Activated CD8-positive, alpha-beta memory T cell treated with anti-CD3 and anti-CD28 coated beads for 1 hour (primary cell): ENCODE data around the gene PGAP6.
A peak's percentile ranks its signal among the peaks of the same experiment; 100 is the strongest.
"Not testable (repeated sequence)": the region's sequence is repeated elsewhere in the genome, so short reads cannot be mapped to it uniquely, and the experiment has no call there.

Source experiments
- DNase-seq, 2 donors: peaks; one replicate each; pipeline ENCODE4 v3.0.0-alpha.2; 2020; ENCODE audit warnings: low read depth in 1 of 2; ENCODE audit errors: extremely low read depth in 1 of 2

The PGAP6 gene

DNA sequence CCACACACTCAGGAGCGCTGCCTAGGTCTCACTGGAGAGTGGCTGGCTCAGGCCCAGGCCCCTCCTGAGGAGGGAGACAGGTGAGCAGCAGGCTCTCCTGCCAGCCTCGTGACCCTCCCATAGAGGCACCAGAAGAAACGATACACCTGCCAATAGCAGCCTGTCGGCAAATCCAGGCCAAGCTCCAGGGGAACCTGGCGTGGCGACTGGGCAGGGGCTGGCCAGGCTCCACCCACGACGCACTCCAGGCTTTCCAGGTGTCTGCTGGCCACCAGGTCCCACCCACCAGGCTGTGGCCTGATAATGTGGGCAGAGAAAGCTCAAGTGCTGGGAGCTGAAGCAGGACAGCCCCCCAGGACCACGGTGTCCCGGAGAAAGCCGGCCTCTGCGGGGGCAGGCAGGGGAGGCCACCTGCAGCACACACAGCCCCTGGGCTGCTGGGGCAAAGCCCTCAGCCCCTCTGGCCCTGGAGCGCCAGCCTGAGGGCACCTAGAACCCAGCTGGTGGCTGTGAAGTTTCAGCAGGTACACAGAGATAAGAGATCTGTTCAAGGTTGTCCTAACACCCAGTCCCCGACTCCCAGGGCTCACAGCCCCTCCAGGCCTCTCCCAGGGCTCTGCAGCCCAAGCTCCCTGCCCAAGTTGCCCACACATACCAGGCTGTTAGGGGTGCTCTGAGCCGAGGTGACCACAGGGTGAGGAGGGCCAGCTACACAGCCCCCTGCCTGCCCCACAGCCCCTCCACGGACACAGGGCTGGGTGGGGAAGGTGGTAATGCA is 2.4 kb downstream of the PGAP6 start:
- DNase-seq, result no peak

DNA sequence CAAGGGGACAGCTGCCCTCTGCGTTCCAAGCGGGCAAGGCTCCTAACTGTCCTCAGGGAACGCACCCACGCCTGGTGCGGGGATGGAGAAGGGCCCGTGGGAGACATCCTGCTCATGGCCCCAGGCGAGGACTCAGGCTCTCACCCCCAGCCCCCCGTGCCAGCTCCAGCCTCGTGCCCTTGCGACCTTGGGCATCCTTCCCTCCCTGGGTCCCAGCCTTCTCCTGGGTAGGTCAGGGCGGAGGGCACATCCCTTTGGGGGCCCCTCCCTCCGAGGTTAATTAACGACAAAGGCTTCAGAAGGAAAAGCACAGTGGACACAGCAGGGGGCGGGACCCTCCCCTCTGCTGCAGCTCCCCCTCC is 3.0 kb downstream of the PGAP6 start:
- DNase-seq, result no peak

DNA sequence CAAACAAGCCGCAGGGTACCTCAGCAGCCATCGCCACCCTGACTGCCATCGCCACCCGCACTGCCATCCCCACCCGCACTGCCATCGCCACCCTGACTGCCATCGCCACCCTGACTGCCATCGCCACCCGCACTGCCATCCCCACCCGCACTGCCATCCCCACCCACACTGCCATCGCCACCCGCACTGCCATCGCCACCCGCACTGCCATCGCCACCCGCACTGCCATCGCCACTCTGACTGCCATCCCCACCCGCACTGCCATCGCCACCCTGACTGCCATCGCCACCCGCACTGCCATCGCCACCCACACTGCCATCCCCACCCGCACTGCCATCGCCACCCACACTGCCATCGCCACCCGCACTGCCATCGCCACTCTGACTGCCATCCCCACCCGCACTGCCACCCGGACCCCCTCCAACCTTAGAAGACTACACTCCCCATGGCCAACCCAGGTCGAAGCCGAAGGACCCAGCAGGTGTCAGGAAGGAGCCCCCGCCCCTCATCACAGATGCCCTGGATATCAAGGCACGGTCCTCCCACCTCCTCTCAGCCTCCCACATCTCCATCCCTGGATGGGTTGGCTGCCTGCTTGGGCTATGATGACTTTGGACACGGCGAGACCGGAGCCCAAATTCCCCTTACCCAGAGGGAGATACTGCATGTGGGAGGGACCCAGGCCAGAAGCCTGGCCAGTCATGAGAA is 3.5 kb downstream of the PGAP6 start:
- DNase-seq, result not testable (repeated sequence)

DNA sequence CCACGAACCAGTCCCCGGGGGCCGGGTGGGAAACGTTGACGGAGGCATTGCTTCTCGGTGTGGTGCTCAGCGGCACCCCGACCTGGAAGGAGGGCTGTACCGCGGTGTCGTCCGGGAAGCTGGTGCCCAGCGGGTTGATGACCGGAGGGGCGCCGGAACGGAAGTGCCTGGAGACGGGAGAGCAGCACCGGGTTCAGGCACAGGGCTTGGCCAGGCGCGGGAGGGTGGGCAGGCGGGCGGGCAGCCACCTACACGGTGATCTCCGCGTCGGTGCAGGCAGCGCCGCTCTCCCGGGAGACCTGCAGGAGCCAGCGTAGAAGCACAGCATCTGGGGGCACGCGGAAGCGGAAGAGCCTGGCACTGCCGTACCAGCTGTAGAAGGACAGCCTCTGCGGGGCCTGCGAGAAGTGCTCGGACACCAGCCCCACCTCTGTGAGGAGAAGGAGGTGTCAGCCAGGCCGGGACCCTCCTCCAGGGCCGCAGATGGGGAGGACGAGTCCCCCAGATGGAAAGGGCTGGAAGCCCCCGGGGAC is 4.3 kb downstream of the PGAP6 start:
- DNase-seq, result no peak

DNA sequence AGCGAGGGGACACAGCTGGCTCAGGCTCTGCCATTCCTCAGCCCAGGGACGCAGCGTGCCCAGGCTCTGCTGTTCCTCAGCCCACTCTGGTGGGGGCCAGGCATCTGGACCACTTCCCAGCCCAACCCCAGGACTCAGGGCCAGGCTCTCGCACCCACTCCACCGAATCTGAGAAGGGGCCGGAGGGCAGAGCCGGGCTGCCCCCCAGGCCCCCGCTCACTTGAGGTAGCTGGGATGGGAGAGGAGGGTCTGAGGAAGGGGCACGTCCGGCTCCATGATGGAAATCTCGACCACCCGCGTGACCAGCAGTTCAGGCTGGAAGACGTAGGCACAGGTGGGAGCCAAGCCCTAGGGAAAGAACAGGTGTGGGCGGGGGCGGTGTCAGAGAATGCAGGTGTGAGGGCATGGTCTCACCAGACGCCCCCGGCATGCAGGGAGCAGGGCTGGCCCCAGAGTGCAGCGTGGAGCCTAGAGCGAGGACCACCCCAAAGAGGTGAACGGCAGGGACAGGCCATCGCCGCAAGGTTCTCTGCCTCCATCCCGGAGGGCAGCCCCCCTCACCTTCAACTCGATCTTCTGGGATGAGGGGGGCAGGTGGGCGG is 4.9 kb downstream of the PGAP6 start:
- no peak for DNase-seq

DNA sequence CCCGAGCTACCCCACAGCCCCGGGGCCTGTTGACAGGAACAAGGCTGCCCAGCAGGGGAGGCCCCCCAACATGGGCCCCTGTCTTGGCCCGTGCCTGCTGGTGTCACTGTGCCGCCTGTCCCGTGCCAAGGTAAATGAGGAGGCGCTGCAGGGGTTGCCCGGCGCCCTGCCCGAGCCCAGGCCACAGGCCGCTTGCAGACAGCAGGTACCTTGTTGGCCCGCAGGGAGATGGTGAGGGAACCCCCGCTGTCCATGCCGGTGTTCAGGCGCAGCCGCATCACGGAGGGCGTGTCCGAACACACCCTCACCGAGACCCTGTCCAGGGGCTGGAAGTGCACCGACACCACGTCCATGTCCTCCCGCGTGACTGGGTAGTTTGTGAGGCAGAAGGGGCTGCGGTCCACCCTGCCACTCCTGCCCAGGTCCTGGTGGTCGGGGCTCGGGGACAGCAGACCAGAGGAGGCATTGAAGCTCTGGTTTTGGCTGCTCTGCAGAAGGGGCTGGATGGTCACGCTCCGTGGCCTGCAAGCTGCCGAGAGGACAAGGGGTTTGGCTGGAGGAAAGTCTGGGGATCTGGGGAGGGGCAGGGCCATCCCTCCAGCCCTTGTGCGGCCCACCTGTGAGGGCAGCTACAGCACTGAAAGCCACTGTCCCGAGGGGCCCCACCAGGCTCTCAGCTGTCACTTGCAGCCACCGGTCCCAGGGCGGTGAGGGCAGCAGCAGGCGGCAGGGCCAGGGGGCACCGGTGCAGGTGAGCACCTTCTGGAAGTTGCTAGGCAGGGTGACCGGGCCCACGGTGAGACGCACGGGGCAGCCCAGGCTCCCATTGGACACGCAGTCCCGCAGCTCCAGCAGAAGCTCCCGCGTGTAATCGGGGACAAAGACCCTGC is 5.6 kb downstream of the PGAP6 start:
- no peak for DNase-seq

DNA sequence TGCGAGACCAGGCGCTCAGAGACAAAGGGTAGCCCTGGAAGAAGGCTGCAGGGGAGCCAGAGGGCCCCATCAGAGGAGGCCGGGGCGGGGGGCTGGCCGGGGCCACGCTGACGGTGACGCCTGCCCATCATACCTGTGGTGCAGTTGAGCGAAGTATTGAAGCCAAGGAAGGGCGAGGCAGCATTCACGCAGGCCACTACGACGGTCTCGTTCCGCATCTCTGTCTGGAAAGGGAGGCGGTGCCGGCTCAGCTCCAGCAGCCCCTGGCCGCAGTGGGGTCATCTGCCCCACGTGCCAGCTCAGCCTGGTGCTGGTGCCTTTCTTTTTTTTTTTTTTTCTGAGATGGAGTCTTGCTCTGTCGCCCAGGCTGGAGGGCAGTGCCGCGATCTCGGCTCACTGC is 6.6 kb downstream of the PGAP6 start:
- no peak for DNase-seq

DNA sequence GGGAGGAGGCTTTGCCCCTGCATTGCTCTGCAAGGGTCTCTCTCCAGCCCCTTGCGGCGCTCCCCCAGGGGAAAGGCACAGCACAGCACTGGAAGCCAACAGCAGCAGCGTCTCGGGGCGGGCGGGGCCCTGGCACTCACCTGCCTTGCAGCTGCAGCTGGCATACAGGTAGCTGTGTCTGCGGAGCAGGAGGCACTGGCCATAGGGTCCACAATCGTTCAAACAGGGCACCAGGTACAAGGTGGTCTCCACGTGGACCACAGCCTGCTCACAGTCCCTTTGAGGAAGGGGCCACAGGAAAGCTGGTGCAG is 7.2 kb downstream of the PGAP6 start:
- DNase-seq, result no peak

DNA sequence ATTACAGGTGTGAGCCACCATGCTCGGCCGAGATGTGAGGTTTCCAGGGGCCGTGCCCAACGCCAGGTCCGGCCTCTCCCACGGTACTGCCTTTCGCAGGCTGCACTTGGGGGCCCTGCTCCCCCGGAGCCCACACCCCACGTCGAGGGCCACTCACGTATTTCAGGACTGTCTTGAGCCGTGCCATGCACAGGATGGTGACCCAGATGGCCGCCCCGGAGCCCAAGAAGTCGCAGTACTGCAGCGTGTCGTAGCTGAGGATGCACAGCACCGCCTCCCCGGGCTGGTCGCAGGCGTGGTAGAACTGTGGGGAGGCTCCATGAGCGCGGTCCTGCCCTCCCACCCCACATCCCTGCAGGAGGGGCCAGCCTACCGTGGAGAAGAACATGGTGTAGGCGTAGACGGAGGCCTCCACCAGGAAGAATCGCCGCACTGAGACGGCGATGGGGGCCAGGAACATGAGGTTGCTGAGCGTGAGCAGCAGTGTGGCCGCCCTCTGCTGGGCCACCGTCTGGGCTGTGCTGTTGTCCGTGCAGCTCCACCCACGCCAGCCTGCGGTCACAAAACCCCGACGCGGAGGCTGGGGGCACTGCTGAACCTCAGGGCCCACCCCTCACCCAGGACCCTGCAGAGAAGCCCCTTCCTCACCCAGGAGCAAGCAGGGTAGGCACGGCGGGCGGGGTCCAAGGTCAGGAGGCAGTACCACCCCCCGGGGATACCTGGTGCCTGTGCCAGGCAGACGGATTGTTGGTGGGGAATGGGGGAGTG is 7.7 kb downstream of the PGAP6 start:
- no peak for DNase-seq

DNA sequence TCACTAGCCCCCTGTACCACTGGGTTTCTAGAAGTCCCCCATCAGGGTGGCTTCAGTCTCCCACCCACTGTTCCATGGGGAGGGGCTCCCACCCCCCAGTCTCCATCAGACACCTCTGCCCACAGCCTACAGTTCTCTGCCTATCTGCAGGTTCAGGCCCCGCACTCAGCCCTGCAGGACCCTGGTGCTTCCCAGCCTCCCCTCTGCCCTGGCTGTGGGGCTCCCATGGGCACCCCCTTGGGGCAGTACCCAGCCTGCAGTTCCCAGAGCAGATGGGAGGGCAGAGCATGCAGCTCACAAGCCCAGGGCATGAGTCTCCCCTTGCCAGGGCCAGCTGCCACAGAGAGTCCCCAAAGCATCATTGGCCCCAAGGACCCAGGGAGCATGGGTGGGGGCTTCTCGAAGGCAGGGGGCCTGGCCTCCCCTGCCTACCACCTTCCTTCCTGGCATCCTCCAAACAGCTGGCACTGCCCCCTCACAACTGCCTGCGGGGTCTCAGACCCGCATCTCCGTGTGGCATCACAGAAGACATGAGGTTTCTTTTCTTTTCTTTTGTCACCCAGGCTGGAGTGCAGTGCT is 8.7 kb downstream of the PGAP6 start:
- no peak for DNase-seq

DNA sequence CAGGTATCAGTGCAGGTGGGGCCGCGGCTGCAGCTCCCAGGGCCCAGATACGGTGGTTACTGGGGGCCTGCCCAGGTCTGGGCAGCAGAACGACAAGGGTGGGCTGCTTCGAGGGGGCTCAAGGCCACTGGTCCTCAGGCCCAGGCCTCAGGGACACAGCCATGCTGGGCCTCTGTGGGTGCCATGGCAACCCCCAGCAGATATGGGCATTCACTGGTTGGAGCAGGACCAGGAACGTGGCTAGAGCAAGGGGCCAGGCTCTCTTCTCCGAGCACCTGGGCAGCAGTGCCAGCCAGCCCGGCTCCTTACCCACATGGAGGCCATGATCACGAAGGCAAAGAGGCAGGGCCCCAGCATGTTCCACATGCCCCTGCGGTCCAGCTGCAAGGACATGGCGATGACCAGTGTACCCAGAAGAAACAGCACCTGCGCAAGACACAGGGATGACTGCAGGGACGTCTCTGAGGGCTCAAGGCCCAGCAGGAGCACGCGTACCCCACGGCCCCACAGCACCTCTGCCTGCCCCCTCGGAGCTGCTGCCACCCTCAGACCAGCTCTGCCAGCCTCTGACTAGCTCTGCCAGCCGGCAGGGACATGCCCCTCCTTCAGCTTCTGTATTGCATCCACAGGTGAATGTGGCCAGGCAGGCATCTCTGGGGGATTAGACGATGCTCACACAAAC is 9.3 kb downstream of the PGAP6 start:
- DNase-seq, result no peak

DNA sequence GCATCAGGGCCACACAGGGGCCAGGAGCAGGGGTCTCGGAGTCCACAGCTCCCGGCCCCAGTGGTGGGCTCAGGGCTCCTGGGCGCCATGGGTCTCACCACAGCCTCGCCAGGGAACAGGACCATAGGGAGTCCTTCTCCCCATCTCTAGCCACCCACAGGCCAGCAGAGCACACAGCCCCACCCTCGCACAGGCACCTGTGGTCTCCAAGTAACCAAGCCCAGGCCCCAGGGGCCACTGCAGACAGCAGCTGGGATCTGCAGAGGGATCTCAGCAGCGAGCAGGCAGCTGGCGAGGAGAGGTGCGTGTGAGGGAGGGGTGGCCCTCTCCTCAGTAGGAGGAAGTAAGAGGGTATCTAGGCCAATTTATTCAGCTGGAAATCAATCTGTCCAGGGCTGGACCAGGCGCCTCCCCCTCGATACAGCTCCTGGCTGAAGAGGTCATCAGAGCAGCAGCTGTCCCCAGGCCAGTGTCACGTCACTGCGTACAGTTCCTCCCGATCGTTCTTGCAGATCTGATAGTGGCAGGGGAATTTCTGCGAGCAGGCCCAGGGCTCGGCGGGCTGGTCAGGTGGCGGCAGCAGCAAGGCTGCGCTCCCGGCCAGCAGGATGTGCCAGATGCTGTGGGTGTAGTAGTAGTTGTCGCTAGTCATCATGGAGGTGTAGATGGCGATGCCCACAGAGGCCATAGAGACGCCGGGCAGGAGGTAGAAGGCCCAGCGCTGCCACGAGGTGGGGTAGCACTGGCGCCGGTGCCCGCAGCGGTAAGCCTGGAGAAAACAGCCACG is 10.1 kb downstream of the PGAP6 start:
- no peak for DNase-seq

DNA sequence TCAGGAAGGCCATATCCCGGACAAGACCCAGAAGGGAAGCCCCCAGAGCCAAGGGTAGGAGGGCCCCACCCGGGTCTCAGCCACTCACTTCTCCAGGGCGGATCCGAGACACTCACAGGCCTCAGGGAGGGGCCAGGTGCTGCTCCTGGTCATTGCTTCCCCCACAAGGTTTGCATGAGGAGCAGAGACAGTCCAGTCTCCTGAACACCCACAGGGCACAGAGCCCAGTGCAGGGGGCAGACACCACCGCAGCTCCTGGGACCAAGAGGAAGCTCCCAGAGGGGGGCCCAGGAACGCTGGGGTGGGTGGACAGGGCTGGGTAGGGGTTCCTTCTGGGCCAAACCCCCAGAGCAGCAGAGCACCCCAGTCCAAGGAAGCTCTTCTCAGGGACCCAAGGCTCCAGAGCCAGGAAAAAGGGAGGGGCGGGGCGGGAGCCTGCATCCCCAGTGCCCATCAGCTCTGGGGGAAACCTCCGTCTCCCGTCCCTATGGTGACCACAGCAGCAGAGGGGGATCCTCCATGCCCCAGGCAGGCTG is 10.7 kb downstream of the PGAP6 start:
- no peak for DNase-seq

DNA sequence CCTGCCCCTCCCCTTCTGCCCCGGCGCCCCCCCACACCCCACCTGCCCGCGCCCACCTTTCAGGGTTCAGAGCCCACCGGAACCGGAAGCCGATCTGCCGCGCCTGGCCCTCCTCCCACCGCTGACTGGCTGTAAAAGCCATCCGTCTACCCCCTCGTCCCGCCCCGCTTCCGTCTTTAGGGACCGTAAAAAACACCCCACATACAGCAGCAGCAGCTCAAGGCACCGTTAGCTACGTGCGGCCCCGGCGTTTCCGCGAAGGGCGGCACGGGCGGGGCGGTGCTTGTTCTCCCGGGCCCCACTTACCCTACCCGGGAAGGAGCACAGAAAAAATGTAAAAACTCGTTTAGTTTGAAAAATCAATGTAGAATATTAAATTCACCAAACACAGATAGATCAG is 11.3 kb downstream of the PGAP6 start, which contains the start of gene MRPL28:
Gene MRPL28 (minus strand): TSS at position 96 of the 400 bp plus-strand sequence. CDS start 320 bp downstream, outside the sequence.
- DNase-seq, result peak; percentile 83

DNA sequence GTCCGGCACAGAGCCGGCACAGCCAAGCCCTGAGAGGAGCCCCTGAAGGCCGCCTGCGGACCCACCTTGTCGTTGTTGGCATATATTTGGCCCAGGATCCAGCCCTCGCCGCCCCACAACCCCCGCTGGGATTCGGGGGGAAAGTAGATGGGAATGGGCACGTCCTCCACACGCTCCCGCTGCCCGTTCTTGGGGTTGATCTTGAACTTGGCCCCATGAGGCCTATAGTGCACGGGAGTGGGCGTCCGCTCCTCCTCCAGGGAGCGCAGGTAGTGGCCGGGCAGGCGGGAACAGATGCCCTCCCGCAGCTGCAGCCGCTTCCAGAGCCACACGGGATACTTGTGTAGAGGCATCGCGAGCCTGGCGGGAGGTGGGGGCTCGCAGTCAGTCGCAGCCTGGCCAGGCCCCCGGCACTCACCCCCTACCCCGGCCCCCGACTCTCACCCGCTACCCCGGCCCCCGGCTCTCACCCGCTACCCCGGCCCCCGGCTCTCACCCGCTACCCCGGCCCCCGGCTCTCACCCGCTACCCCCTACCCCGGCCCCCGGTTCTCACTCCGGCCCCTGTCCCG is 11.8 kb downstream of the PGAP6 start:
- DNase-seq, result no peak

DNA sequence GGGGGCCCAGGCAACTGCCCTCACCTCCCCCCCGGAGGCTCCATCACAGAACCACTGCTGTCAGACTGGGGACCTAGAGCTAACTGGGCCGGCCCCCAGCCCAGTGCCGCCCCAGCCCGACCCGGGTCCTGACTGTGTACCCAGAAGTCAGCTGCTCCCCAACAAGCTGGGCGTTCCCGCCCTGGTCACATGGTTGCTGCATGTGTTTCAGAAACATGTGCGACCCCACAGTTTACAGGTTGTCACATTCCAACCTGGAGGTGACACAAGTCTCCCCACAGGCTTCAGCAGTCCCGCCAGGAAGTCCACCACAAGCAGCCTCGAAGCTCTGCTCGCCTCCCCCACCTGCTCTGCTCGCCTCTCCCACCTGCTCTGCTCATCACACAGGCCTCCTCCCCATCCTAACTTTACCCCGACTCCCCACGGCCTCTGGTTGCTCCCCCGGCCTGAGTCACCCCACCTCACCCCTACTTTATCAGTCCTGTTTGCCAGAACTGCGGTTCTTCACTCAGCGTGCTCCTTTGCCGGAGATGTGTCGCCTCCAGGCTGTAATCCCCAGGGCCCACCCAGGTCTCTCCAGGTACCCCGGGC is 12.4 kb downstream of the PGAP6 start:
- no peak for DNase-seq

DNA sequence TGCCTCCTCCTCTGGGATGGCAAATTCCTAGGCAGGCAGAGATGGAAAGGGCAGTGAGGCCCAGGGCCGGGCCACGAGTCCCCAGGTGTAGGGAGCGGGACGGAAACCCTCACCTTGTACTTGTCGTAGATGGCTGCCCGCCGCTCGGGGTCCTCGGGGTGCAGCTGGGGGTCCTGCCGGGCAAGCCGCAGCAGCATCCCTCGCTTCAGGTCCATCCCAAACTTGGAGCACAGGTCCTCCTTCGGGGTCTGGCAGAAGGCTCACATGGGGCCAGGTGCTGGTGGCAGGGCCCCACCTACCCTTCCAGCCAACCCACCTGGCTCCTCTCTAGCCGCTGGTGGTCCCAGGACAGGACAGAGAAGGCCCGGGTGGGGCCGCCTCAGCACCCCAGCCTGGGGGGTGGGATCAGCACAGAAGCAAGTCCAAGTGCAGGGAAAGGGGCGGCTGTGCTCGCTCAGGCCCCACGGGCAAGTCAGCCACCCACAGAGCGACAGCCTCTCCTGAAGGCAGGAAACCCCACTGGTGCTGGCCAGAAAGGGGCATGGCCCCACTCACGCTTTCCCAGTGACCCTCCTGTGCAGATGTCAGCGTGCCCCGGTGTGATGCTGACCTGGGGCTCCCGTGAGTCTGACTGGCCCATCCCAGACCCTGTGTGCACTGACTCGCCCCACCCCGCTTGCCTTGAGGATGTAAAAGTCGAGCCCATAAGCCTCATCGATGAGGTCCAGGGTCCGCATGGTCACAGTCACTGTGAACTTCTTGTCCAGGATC is 13.2 kb downstream of the PGAP6 start:
- DNase-seq, result no peak
